SIG-M5 treated with dmso at 0.1 percent for 504 hours (cell line): Measurements from ENCODE around the gene PDCD2.
"Not testable (repeated sequence)": the region's sequence is repeated elsewhere in the genome, so short reads cannot be mapped to it uniquely, and the experiment has no call there.

Experiments used
- DNase-seq: peaks from one replicate; lab custom pipeline; 2025; ENCODE audit not compliant: unreplicated experiment; lab: John Stamatoyannopoulos, UW

Gene PDCD2

DNA sequence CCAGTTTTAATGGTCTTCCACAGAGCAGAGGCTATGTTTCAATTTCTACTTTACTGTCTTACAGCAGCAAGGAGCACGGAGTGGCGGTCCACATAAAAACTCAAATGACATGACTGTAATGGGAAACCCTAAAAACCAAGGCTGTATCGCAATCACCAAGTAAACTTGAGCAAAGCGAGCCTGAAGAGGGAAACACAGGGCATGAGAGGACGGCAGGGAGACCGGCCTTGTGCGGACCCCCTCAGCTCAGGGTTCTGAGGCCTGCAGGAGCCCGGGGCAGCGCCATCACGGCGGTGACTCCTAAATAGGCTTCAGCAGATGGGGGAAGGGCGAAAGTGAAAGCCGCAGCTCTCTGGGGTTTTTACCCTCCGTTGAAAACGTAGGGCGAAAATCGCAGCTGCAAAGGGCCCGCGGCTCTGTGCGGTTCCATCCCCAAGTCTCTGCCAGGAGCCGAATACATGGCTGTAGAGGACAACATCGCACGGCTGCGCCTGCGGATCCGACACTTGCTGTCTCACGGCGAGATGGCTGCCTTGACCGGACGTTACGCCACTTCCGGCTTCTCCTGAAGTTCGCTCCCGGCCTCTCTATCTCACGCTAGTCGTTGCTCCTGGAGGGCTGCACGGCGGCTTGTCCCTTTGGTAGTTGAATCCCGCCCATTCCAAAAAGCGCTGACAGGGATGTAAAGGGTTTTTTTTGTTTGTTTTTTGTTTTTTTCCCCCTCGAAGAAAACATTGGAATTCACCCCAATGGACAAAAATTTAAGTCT is 31.5 kb downstream of the PDCD2 start, which contains the start of gene PSMB1:
PSMB1 (minus strand) TSS at position 543 of the 769 bp plus-strand sequence; CDS start at position 478, 65 bp downstream.
- DNase-seq: peak; percentile 86

DNA sequence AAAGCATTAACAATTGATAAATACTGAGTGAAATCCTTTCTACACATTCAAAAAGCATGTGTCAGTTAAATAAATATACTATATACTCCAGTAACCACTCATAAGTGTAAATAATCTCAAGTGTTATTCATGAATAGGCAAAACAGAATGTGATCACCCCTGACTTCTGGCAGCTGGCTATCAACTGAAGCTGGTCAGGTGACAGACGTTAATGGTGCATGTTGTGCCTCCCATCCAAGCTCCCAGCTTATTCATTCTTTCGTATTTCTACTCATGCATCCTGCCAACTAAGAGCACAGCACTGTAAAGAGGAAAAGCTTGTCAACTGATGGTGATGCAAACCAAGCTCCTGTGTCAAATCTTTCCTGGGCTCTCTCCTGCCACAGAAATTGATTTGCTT is 39.0 kb downstream of the PDCD2 start:
- no peak for DNase-seq

- DNase-seq: no peak
Observed at GRCh38 chr6:170542031-170542719, 42.3 kb downstream of the PDCD2 start.

- no peak for DNase-seq
Observed at GRCh38 chr6:170537329-170537728, 47.1 kb downstream of the PDCD2 start.

DNA sequence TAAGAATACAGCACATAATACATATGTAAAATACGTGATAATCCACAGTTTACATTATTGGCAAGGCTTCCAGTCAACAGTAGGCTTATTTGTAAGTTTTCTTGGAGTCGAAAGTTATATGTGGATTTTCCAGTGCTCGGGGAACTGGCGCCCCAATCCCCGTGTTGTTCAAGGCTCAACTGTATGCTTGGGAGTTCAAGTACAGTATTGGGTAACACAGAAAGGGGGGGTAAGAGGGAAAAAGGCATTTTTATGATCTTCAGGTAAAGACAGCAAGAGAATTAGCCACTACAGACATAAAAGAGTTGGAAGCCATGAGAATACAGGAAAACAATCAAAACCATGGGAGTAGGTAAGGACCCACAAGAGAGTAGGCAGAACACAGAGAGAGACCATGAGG is 47.8 kb downstream of the PDCD2 start:
- DNase-seq: no peak

GRCh38 chr6:170535004-170535403 is 49.4 kb downstream of the PDCD2 start:
- DNase-seq: no peak

- DNase-seq: no peak
Observed at GRCh38 chr6:170533792-170534191, 50.6 kb downstream of the PDCD2 start.

- no peak for DNase-seq
Observed at GRCh38 chr6:170532867-170533488, 51.5 kb downstream of the PDCD2 start.

GRCh38 chr6:170529839-170530469 is 54.5 kb downstream of the PDCD2 start:
- peak; percentile 9 for DNase-seq

DNA sequence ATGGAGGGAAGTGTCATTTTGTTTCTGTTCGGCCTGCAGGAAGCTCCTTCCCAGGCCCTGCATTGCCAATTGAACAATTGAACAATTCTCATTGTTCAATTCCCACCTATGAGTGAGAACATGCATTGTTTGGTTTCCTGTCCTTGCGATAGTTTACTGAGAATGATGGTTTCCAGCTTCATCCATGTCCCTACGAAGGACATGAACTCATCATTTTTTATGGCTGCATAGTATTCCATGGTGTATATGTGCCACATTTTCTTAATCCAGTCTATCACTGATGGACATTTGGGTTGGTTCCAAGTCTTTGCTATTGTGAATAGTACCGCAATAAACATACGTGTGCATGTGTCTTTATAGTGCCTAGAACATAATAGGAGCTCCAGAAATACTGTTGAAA is 56.4 kb downstream of the PDCD2 start:
- not testable (repeated sequence) for DNase-seq

GRCh38 chr6:170525795-170526194 is 58.6 kb downstream of the PDCD2 start:
- no peak for DNase-seq
